HCT116 (cell line): ENCODE measurements around the gene CLEC5A. TPM values are rescaled to one million over a fixed set of nuclear protein-coding genes. Genes with fewer than 3 reads are reported as not detected.

Source experiments
- ATAC-seq: fragments of 200-7000 bp; cut with Tn5 transposase; 2 replicates; pipeline ENCODE4 v1.9.1; 2020; ENCODE audit warnings: mild to moderate bottlenecking, moderate library complexity
- BruUV-seq: library from RNA; stranded (reverse); fragments of 400-500 nt; replicated peaks from 2 replicates; lab custom pipeline; 2021; lab: Mats Ljungman, UMichigan
- CTCF ChIA-PET: fragments of 300-600 bp; sonication (Branson Sonifier 250); formaldehyde crosslinking; loops from one replicate; lab custom pipeline; 2021; ENCODE audit warnings: antibody characterized with exemption; lab: Charles Lee
- POLR2A ChIA-PET: fragments of 300-600, 350-600 bp; sonication (Branson Sonifier 250); formaldehyde crosslinking; loops from one replicate; lab custom pipeline; 2021; ENCODE audit warnings: antibody characterized with exemption; lab: Charles Lee
- RAD21 ChIA-PET, 2 experiments: fragments of 300-600 bp; sonication (Branson Sonifier 250); formaldehyde crosslinking; loops; one replicate each; lab custom pipeline; 2023; ENCODE audit warnings: low total read pairs in 2 of 2; ENCODE audit not compliant: uncharacterized antibody in 2 of 2, unreplicated experiment in 2 of 2, low non-redundant PET in 1 of 2; lab: Charles Lee
- DNase-seq: peaks from one replicate; pipeline ENCODE4 v3.0.0-alpha.2; 2010; ENCODE audit warnings: low read depth, low spot score
- H2AFZ ChIP-seq: fragments of 200-600 bp; shearing (Covaris generic), sonication (generic); 2 replicates; pipeline ENCODE4 v1.6.1; 2017; ENCODE audit warnings: low read depth, mixed run types, mixed read lengths, antibody characterized with exemption, low read length; ENCODE audit not compliant: poor library complexity, severe bottlenecking
- H3K27ac ChIP-seq: 2 replicates; pipeline ENCODE4 v1.5.1; 2012; ENCODE audit warnings: low read depth, low read length
- H3K27me3 ChIP-seq: fragments of 200-600 bp; sonication (generic); 2 replicates; pipeline ENCODE4 v1.6.1; 2016; ENCODE audit warnings: mixed run types, low read length, mixed read lengths; ENCODE audit not compliant: insufficient read depth
- H3K36me3 ChIP-seq, 2 experiments: fragments of 200-500 bp in 1 of 2; fragments of 200-600 bp in 1 of 2; sonication (Bioruptor generic) in 1 of 2; sonication (generic) in 1 of 2; 2 replicates each; pipeline versions ENCODE4 v1.5.1 to v1.6.1; 2014 to 2016; ENCODE audit warnings: low read length in 2 of 2, inconsistent platforms in 1 of 2, mixed read lengths in 1 of 2, mixed run types in 1 of 2; ENCODE audit not compliant: insufficient read depth in 2 of 2, control insufficient read depth in 1 of 2
- H3K4me1 ChIP-seq, 2 experiments: fragments of 200-600 bp in 1 of 2; sonication (generic) in 1 of 2; 2 replicates each; pipeline versions ENCODE4 v1.5.1 to v1.6.1; 2012 to 2017; ENCODE audit warnings: low read length in 2 of 2, inconsistent platforms in 1 of 2, mild to moderate bottlenecking in 1 of 2, mixed read lengths in 1 of 2, mixed run types in 1 of 2, moderate library complexity in 1 of 2; ENCODE audit not compliant: insufficient read depth in 2 of 2, control insufficient read depth in 1 of 2
- H3K4me2 ChIP-seq: fragments of 200-600 bp; sonication (generic); 2 replicates; pipeline ENCODE4 v1.6.1; 2017; ENCODE audit warnings: mixed run types, low read length, mixed read lengths
- H3K4me3 ChIP-seq, 2 experiments: fragments of 200-600 bp in 1 of 2; sonication (generic) in 1 of 2; replicated peaks in 1 of 2; 2 replicates each; pipeline ENCODE4 v1.5.1; 2011 to 2016; ENCODE audit warnings: low read length in 2 of 2, control low read depth in 1 of 2, low read depth in 1 of 2, mild to moderate bottlenecking in 1 of 2, mixed read lengths in 1 of 2, mixed run types in 1 of 2
- H3K79me2 ChIP-seq: fragments of 200-600 bp; sonication (generic); 2 replicates; pipeline ENCODE4 v1.6.1; 2017; ENCODE audit warnings: mild to moderate bottlenecking, mixed run types, low read length, moderate library complexity, mixed read lengths; ENCODE audit not compliant: insufficient read depth
- H3K9ac ChIP-seq: fragments of 200-600 bp; sonication (generic); 2 replicates; pipeline ENCODE4 v1.6.1; 2016; ENCODE audit warnings: low read length, mixed read lengths
- H3K9me2 ChIP-seq: fragments of 200-600 bp; sonication (generic), shearing (Covaris generic); 2 replicates; pipeline ENCODE4 v1.6.1; 2017; ENCODE audit warnings: mixed run types, mild to moderate bottlenecking, moderate library complexity; ENCODE audit not compliant: insufficient read depth
- H3K9me3 ChIP-seq, 2 experiments: fragments of 200-500 bp in 1 of 2; fragments of 200-600 bp in 1 of 2; sonication (Bioruptor generic) in 1 of 2; sonication (generic) in 1 of 2; 2 replicates each; pipeline ENCODE4 v1.6.1; 2014 to 2017; ENCODE audit warnings: low read length in 2 of 2, mixed read lengths in 2 of 2, inconsistent platforms in 1 of 2, low read depth in 1 of 2, mild to moderate bottlenecking in 1 of 2, mixed run types in 1 of 2, moderate library complexity in 1 of 2; ENCODE audit not compliant: control insufficient read depth in 1 of 2, insufficient read depth in 1 of 2
- H4K20me1 ChIP-seq: fragments of 200-600 bp; sonication (generic), shearing (Covaris generic); 2 replicates; pipeline ENCODE4 v1.6.1; 2017; ENCODE audit warnings: mixed run types, mild to moderate bottlenecking, moderate library complexity; ENCODE audit not compliant: insufficient read depth
- EGR1 ChIP-seq: IDR thresholded peaks from 2 replicates; pipeline ENCODE4 v1.6.1; 2012; ENCODE audit warnings: low read depth
- EZH2 ChIP-seq: fragments of 200-600 bp; sonication (generic); IDR thresholded peaks from 2 replicates; pipeline ENCODE4 v1.6.1; 2017; ENCODE audit warnings: antibody characterized with exemption, mixed run types
- FOSL1 ChIP-seq: IDR thresholded peaks from 2 replicates; pipeline ENCODE4 v1.6.1; 2012; ENCODE audit warnings: low read depth
- POLR2AphosphoS5 ChIP-seq: IDR thresholded peaks from 2 replicates; pipeline ENCODE4 v1.6.1; 2011; ENCODE audit warnings: mild to moderate bottlenecking, low read depth, low read length, moderate library complexity
- RAD21 ChIP-seq: IDR thresholded peaks from 2 replicates; pipeline ENCODE4 v1.6.1; 2012; ENCODE audit warnings: low read depth, mild to moderate bottlenecking
- SIN3A ChIP-seq: IDR thresholded peaks from 2 replicates; pipeline ENCODE4 v1.6.1; 2012; ENCODE audit warnings: low read depth
- SP1 ChIP-seq: IDR thresholded peaks from 2 replicates; pipeline ENCODE4 v1.6.1; 2012; ENCODE audit warnings: low read depth
- SRF ChIP-seq: IDR thresholded peaks from 2 replicates; pipeline ENCODE4 v1.6.1; 2012; ENCODE audit warnings: low read depth
- TCF7L2 ChIP-seq: IDR thresholded peaks from 2 replicates; pipeline ENCODE4 v1.7.0; 2011; ENCODE audit warnings: borderline replicate concordance, inconsistent platforms; ENCODE audit not compliant: insufficient read depth, insufficient read length; ENCODE audit errors: extremely low read depth
- ZFX ChIP-seq: fragments of 450-650 bp; IDR thresholded peaks from 2 replicates; pipeline ENCODE4 v1.6.1; 2017
- ZNF274 ChIP-seq: fragments of 200-500 bp; sonication (Bioruptor generic); IDR thresholded peaks from 2 replicates; pipeline ENCODE4 v1.6.1; 2014; ENCODE audit warnings: mild to moderate bottlenecking, low read depth, low read length, inconsistent platforms
- intact Hi-C: fragments of 100-400 bp; cut with micrococcal nuclease; formaldehyde crosslinking; loops from 2 replicates; pipeline ENCODE4 v1.10.0; 2022
- total RNA-seq: library from RNA; stranded (reverse); gene quantifications from one replicate; pipeline ENCODE4 v1.2.1, GENCODE V29; 2021; ENCODE audit not compliant: unreplicated experiment
- TF ChIP-seq, protein P1 (sequence below): IDR thresholded peaks from 2 replicates; pipeline ENCODE4 v1.6.1; 2012
- TF ChIP-seq, protein P2 (sequence below): IDR thresholded peaks from 2 replicates; pipeline ENCODE4 v1.6.1; 2012
- TF ChIP-seq, protein P3 (sequence below), 3 experiments: fragments of 200-600 bp in 1 of 3; sonication (generic) in 1 of 3; IDR thresholded peaks in 2 of 3; conservative IDR thresholded peaks in 1 of 3; 2 replicates each; pipeline ENCODE4 v1.5.1; 2012 to 2017; ENCODE audit warnings: low read depth in 2 of 3, low read length in 2 of 3, antibody characterized with exemption in 1 of 3, borderline replicate concordance in 1 of 3, control low read depth in 1 of 3, mild to moderate bottlenecking in 1 of 3, mixed read lengths in 1 of 3, mixed run types in 1 of 3, moderate library complexity in 1 of 3; ENCODE audit not compliant: insufficient read depth in 1 of 3
- TF ChIP-seq, protein P4 (sequence below): IDR thresholded peaks from 2 replicates; pipeline ENCODE4 v1.6.1; 2011; ENCODE audit warnings: mild to moderate bottlenecking, low read length, moderate library complexity; ENCODE audit not compliant: insufficient replicate concordance; ENCODE audit errors: extremely low read depth

CLEC5A gene
- total RNA-seq, 1 experiment from 2014 or later = 0.32 TPM

DNA sequence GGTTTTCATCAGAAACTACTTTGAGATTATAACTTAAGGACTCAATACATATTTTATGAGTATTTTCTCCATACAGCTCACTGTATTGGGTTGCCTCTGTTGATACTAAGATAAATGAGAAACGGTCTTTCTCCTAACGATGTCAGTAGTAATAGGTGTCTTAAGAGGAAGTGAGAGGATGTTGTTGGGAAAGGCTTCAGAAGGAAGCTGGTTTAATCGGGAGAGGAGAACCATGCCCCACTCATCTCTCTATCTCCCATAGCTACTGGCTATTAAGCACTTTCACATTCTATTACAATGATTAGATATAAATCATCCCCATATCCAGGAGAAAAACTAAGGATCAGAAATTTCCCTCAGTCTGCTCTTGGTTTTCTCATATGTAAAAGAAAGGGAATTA is 2.0 kb downstream of the CLEC5A start:
- ChIA-PET CTCF (no interaction called here), POLR2A (no interaction called here), RAD21 (no interaction called here)
- peaks cover 0 to 3% of the 10 kb centered on the region in 2 experiments; a peak in 1 of 4 replicates for H3K9me3 ChIP-seq
- H4K20me1 ChIP-seq = no peaks in the 10 kb centered on the region
- H3K27me3 ChIP-seq = no peaks in the 10 kb centered on the region
- H3K9me2 ChIP-seq = no peaks in the 10 kb centered on the region
- no peak overlapping the region for H2AFZ ChIP-seq
- H3K4me1 ChIP-seq = no peaks in the 10 kb centered on the region
- no peaks in the 10 kb centered on the region for H3K79me2 ChIP-seq
- ATAC-seq (no peak), DNase-seq (no peak)
- H3K27ac ChIP-seq = no peak overlapping the region
- no peaks in the 10 kb centered on the region for H3K36me3 ChIP-seq
- H3K9ac ChIP-seq = no peak overlapping the region
- TF ChIP-seq EGR1 (no peak), SIN3A (no peak), RAD21 (no peak), SP1 (no peak), POLR2AphosphoS5 (no peak), ZFX (no peak), TCF7L2 (no peak), SRF (no peak), FOSL1 (no peak), EZH2 (no peak), ZNF274 (no peak)
- TF ChIP-seq, protein P1, sequence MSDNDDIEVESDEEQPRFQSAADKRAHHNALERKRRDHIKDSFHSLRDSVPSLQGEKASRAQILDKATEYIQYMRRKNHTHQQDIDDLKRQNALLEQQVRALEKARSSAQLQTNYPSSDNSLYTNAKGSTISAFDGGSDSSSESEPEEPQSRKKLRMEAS = no peak
- TF ChIP-seq, protein P2, sequence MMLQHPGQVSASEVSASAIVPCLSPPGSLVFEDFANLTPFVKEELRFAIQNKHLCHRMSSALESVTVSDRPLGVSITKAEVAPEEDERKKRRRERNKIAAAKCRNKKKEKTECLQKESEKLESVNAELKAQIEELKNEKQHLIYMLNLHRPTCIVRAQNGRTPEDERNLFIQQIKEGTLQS = no peak
- TF ChIP-seq, protein P3, sequence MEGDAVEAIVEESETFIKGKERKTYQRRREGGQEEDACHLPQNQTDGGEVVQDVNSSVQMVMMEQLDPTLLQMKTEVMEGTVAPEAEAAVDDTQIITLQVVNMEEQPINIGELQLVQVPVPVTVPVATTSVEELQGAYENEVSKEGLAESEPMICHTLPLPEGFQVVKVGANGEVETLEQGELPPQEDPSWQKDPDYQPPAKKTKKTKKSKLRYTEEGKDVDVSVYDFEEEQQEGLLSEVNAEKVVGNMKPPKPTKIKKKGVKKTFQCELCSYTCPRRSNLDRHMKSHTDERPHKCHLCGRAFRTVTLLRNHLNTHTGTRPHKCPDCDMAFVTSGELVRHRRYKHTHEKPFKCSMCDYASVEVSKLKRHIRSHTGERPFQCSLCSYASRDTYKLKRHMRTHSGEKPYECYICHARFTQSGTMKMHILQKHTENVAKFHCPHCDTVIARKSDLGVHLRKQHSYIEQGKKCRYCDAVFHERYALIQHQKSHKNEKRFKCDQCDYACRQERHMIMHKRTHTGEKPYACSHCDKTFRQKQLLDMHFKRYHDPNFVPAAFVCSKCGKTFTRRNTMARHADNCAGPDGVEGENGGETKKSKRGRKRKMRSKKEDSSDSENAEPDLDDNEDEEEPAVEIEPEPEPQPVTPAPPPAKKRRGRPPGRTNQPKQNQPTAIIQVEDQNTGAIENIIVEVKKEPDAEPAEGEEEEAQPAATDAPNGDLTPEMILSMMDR (IDR thresholded peaks at IDR 0.05 in 2 of 3, conservative IDR thresholded peaks at IDR 0.05 in 1 of 3; ENCODE audit: borderline replicate concordance in 1 of 3, insufficient read depth in 1 of 3, low read depth in 2 of 3, low read length in 2 of 3) = no peak
- TF ChIP-seq, protein P4, sequence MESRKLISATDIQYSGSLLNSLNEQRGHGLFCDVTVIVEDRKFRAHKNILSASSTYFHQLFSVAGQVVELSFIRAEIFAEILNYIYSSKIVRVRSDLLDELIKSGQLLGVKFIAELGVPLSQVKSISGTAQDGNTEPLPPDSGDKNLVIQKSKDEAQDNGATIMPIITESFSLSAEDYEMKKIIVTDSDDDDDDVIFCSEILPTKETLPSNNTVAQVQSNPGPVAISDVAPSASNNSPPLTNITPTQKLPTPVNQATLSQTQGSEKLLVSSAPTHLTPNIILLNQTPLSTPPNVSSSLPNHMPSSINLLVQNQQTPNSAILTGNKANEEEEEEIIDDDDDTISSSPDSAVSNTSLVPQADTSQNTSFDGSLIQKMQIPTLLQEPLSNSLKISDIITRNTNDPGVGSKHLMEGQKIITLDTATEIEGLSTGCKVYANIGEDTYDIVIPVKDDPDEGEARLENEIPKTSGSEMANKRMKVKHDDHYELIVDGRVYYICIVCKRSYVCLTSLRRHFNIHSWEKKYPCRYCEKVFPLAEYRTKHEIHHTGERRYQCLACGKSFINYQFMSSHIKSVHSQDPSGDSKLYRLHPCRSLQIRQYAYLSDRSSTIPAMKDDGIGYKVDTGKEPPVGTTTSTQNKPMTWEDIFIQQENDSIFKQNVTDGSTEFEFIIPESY = no peak
- no peak overlapping the region for H3K4me2 ChIP-seq
- BruUV-seq = no TSS peak
- intact Hi-C loops = no loop called here
- no peak overlapping the region for H3K4me3 ChIP-seq
